ENCODE measurements around the gene ELOB.

GRCh38 chr16:2739625-2740430 lies 37.3 kb downstream of the ELOB start:
- TF ChIP-seq CTCF (conservative IDR thresholded peaks at IDR 0.05) (no peak), EZH2 (IDR thresholded peaks at IDR 0.05; ENCODE audit: low read depth) (no peak)
